Nucleus accumbens (tissue), 56 donors: Measurements from ENCODE around the gene IGFLR1.
A peak's percentile ranks its signal among the peaks of the same experiment; 100 is the strongest.
"Not testable (repeated sequence)": the region's sequence is repeated elsewhere in the genome, so short reads cannot be mapped to it uniquely, and the experiment has no call there.

Source experiments
- DNase-seq, 56 donors: peaks; one replicate each; lab custom pipeline; 2025; lab: John Stamatoyannopoulos, UW

IGFLR1 gene

DNA sequence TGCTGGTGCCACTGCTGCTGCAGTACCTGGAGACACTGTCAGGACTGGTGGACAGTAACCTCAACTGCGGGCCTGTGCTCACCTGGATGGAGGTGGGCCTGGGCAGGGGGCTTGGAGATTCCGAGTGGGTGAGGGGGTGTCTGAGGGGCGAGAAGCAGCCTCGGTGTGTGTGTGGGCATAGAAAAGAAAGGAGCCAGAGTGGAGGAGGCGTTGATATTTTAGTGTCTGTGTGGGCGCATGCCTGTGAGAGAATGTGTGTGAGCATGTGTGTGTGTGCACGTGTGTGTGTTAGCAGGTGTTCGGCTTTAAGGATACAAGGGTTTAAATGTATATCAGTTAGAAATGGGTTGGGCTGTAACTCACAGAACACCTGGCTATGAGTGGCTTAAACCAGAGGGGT lies 36.8 kb upstream of the IGFLR1 start:
- DNase-seq, result peak in 14 of 56 donors; percentile 1 to 62 (median 24)

GRCh38 chr19:35777961-35778360 lies 35.7 kb upstream of the IGFLR1 start:
- no peak for DNase-seq

GRCh38 chr19:35777086-35777841 lies 35.0 kb upstream of the IGFLR1 start:
- DNase-seq, result peak in 33 of 56 donors; percentile 6 to 50 (median 30)

DNA sequence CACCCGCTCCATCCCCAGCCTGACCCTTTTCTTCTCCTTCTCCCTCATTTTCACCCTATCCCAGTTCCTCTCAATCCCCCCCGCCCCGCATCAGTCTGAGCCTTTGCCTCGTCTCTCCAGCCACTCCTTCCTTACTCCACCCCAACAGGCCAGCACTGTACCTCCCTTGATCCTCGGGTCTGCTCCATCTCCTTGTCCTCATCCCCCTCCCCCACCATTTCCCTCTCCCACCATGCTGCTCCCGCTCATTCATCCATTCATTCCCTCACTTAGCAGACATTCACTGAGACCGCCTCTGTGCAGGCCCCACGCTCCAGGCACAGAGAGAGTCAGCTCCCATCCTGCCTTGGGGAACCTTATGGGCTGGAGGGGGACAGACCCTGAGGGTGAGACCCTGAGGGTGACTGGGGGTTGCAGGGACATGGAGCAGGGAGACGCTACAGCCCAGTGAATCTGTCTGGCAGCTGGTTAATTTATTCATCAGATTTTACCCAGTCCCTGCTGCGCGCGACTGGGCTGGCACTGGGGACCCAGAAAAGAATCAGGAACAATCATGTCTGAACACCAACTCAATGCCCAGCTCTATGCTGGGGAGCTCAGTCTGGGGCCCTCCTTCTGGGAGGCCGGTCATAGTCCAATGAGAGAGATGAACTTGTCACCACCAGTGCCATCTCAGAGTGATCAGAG lies 34.0 kb upstream of the IGFLR1 start:
- peak in 8 of 56 donors; percentile 20 to 34 (median 28) for DNase-seq

GRCh38 chr19:35775298-35776101 lies 33.2 kb upstream of the IGFLR1 start, which contains the start of gene ARHGAP33:
Gene ARHGAP33, plus strand, starts transcription at chr19:35775564. Its CDS starts 95 bp downstream, at chr19:35775659.
- DNase-seq, result peak; percentile 46 to 100 (median 95)

- DNase-seq, result no peak
Observed at GRCh38 chr19:35775046-35775297, 32.7 kb upstream of the IGFLR1 start.

DNA sequence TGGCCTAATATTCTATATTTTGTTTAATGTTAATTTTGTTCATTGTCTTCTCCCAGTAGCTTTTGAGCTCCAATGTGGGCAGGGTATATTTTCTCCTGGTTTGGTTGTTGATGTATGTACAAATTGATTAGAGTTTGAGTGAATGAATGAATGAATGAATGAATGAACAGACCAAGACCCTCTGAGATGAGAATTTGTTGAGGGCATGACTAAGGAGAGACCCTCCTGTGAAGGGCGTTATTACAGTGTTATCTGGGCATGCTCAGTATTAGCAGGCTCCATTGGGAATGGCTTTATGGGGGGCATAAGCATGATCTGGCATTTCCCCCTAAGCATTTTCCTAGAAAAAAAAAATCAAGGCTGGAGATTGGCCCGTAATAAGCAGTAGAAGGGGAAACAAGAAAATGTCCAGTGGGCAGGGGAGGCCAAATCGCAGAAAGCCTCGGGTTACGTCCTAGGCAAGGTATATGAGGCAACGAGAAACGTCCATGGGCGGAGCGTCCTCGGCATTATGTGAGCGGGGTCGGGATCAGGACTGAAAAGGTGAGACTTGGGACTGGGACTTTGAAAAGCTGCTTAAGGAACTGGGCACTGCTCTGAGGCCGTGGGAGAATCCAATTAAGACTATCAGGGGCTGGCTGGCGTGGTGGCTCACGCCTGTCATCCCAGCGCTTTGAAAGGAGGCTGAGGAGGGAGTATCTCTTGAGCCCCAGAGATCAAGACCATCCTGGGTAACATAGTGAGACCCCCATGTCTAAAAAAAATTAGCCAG lies 32.2 kb upstream of the IGFLR1 start:
- DNase-seq, result no peak

- DNase-seq, result no peak
Observed at GRCh38 chr19:35773020-35773806, 31.0 kb upstream of the IGFLR1 start.

DNA sequence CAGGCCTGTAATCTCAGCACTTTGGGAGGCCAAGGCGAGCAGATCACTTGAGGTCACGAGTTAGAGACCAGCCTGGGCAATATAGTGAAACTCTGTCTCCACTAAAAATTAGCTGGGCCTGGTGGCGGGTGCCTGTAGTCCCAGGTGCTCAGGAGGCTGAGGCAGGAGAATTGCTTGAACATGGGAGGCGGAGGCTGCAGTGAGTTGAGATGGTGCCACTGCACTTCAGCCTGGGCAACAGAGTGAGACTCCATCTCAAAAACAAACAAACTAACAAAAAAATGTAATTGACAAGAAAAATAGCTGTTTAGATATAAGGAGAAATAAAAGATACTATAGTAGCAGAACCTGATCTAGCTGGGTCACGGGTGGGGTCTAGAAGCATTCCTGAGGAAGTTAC lies 30.1 kb upstream of the IGFLR1 start:
- not testable (repeated sequence) for DNase-seq

DNA sequence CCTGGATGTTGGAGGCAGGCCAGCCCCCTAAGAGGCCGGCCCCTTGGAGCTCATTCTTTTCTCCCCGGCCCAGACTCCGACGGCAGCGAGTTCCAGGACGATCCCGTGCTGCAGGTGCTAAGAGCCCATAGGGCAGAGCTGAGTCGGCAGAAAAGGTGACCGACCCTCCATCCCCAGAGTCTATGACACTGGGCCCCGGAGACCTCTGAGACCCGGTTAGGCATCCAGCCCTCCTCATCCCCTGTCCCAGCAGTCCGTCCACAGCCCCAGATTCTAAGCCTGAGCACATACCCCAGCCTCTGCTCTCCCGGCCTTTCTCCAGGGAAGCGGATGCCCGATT lies 25.8 kb upstream of the IGFLR1 start:
- no peak for DNase-seq

DNA sequence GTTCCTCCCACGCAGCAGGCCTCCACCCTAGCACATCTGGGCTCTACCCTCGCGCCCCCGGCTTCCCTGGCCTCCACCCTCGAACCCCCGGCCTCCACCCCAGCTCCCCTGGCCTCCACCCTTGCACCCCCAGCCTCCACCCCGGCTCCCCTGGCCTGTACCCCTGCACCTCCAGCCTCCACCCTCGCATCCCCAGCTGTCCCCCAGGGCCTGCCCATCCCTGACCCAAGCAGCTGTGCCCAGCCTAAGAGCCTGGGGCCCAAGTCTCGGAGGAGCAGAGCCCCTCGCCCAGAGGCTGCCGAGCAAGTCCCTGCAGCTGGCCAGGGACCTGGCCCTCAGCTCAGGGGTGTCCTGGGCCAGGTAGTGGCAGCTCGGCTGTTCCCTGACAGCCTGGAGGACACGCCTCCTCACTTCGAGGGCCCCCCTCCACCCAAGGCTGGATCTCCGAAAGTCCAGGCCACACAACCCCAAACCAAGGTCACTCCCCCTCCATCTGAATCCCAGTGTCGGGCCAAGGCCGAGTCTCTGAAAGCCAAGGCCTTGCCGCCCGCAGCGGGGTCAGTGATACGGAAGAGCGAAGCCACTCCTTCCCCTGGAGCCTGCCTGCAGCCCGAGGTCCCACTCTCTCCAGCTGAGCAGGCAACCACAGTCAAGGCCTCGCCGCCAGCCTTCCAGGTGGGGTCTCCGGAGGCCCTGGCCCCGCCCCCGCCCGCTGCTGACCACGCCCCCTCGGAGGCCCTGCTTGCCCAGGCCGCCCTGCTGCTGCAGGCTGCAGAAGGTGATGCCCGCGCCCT lies 25.2 kb upstream of the IGFLR1 start:
- no peak for DNase-seq

DNA sequence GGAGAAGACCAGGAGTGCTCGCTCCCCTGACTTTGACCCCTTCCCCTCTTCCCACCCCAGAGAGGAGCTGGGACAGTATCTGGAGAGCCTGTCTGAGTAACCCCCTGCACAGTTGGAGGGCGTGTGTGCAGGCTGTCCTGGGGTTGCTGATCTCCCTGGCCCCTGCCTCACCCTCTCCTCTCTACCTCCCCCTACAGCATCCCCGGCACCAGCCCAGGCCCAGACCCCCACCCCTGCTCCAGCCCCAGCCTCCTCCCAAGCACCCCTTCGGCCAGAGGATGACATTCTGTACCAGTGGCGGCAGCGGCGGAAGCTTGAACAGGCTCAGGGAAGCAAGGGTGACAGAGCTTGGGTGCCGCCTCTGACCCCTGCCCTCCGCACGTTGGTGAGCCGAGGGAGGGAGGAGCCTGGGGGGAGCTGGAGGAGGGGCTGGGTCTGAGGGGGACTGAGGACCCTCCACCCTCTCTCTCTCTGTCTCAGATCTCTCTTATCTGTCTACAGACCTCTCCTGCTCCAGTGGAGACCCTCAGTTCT lies 24.4 kb upstream of the IGFLR1 start:
- DNase-seq, result no peak

DNA sequence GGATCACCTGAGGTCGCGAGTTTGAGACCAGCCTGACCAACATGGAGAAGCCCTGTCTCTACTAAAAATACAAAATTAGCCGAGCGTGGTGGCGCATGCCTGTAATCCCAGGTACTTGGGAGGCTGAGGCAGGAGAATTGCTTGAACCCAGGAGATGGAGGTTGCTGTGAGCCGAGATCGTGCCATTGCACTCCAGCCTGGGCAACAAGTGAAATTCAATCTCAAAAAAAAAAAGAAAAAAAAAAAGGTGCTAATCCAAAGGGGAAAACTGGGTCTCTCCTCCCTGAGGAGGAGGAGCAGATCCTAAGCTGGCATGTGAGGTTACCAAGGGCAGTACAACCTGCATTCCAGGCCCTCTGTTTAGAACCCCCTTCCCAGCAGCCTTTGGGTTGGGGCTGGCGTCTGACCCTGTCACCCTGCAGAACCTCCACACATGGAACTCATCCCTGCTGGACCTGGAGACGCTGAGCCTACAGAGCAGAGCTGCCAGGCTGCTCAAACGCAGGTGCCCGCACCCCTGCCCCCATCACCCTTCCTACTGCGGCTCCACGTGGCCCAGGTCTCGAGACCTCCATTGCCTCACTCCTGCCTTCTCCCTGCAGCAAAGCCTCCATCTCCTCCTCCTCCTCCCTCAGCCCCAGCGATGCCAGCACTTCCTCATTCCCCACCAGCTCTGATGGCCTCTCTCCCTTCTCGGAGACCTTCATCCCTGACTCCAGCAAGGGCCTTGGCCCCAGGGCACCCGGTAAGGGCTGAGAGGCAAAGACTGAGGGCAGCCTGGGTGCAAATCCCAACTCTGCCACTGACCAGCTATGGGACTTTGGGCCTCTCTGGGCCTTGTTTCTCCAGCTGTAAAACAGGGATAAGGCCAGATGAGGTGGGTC lies 22.4 kb upstream of the IGFLR1 start:
- no peak for DNase-seq

- no peak for DNase-seq
Observed at GRCh38 chr19:35760711-35761349, 18.6 kb upstream of the IGFLR1 start.

DNA sequence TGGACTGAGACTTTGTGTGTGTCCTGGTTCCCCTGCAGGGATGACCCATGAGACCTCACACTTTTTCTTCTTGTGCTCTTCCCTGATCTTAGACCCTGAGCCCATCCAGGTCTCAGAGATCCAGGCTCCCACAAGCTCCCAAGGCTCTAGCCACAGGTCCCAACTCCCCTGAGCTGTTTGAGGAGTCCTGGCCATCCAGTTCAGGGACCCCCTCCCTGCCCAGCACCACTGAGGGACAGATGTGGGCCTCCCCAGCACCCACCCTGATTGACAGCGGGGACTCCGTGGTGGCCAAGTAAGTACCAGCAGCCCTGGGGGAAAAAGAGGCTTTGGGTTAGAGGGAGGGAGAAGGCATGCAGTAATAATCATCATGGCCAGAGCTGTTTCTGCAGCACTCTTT lies 17.4 kb upstream of the IGFLR1 start:
- no peak for DNase-seq

GRCh38 chr19:35757749-35758608 lies 15.7 kb upstream of the IGFLR1 start, which contains the start of gene PROSER3:
Gene PROSER3, plus strand, starts transcription at chr19:35758176. Its CDS starts 40 bp downstream, at chr19:35758216.
- DNase-seq, result peak; percentile 83 to 99 (median 98)
